Mammary epithelial cell (primary cell): ENCODE measurements around the gene MIAT.

Source experiments
- CTCF ChIP-seq, 2 donors: IDR thresholded peaks in 1 of 2; conservative IDR thresholded peaks in 1 of 2; 2 replicates each; pipeline ENCODE4 v1.5.1; 2011 to 2012; ENCODE audit warnings: inconsistent platforms in 2 of 2, low read length in 2 of 2, mild to moderate bottlenecking in 2 of 2, control low read depth in 1 of 2, low read depth in 1 of 2; ENCODE audit not compliant: insufficient read depth in 1 of 2; ENCODE audit errors: extremely low read depth in 1 of 2
- EZH2 ChIP-seq: IDR thresholded peaks from 2 replicates; pipeline ENCODE4 v1.6.1; 2012; ENCODE audit warnings: low read length, inconsistent platforms, borderline replicate concordance

- TF ChIP-seq CTCF (conservative IDR thresholded peaks at IDR 0.05 in 1 of 2, IDR thresholded peaks at IDR 0.05 in 1 of 2; ENCODE audit: extremely low read depth in 1 of 2, insufficient read depth in 1 of 2, low read depth in 1 of 2, low read length in 2 of 2), result no peak
- no peak for TF ChIP-seq EZH2
These were observed 30.1 kb downstream of the MIAT start for GRCh38 chr22:26687439-26687838.
